SK-N-SH (cell line): ENCODE measurements around the gene RASGRP4. TPM values are rescaled to one million over a fixed set of nuclear protein-coding genes. Genes with fewer than 3 reads are reported as not detected.
"Not testable (repeated sequence)": the region's sequence is repeated elsewhere in the genome, so short reads cannot be mapped to it uniquely, and the experiment has no call there.

Experiments used
- CTCF ChIA-PET: fragments of 300-600, 350-600 bp; formaldehyde crosslinking; extraction: SDS; loops from one replicate; lab custom pipeline; 2021; lab: Yijun Ruan, JAX
- POLR2A ChIA-PET: fragments of 350-600 bp; sonication (Branson Sonifier 250); formaldehyde crosslinking; extraction: SDS; loops from one replicate; lab custom pipeline; 2020; ENCODE audit warnings: antibody characterized with exemption, inconsistent platforms; lab: Yijun Ruan, JAX
- DNase-seq: peaks from one replicate; pipeline ENCODE4 v3.0.0; 2012
- H2AFZ ChIP-seq: fragments of 200-600 bp; sonication (generic); 2 replicates; pipeline ENCODE4 v1.8.1; 2016; ENCODE audit warnings: antibody characterized with exemption, mild to moderate bottlenecking, low read depth
- H3F3A ChIP-seq: fragments of 200-600 bp; sonication (generic); replicated peaks from 2 replicates; pipeline ENCODE3; 2016; ENCODE audit warnings: antibody characterized with exemption, mild to moderate bottlenecking; ENCODE audit not compliant: insufficient read depth
- H3K27ac ChIP-seq, 2 experiments: fragments of 200-500 bp in 1 of 2; fragments of 200-600 bp in 1 of 2; sonication (Bioruptor generic) in 1 of 2; sonication (generic), shearing (Covaris generic) in 1 of 2; 2 replicates each; pipeline versions ENCODE4 v1.5.1 to v1.6.1; 2014 to 2016; ENCODE audit warnings: low read depth in 2 of 2, inconsistent platforms in 1 of 2, low read length in 1 of 2, mild to moderate bottlenecking in 1 of 2, mixed read lengths in 1 of 2
- H3K27me3 ChIP-seq: fragments of 200-600 bp; sonication (generic), shearing (Covaris generic); 2 replicates; pipeline ENCODE4 v1.6.1; 2016; ENCODE audit warnings: mixed run types; ENCODE audit not compliant: insufficient read depth
- H3K36me3 ChIP-seq, 2 experiments: fragments of 200-500 bp in 1 of 2; fragments of 200-600 bp in 1 of 2; sonication (Bioruptor generic) in 1 of 2; sonication (generic) in 1 of 2; replicated peaks in 1 of 2; 2 replicates each; pipeline versions ENCODE3 to v1.5.1; 2014 to 2016; ENCODE audit warnings: low read length in 1 of 2, mild to moderate bottlenecking in 1 of 2; ENCODE audit not compliant: insufficient read depth in 2 of 2, control insufficient read depth in 1 of 2
- H3K4me1 ChIP-seq, 2 experiments: fragments of 200-500 bp in 1 of 2; fragments of 200-600 bp in 1 of 2; sonication (Bioruptor generic) in 1 of 2; sonication (generic), shearing (Covaris generic) in 1 of 2; 2 replicates each; pipeline versions ENCODE4 v1.5.1 to v1.6.1; 2014 to 2016; ENCODE audit warnings: low read depth in 1 of 2, low read length in 1 of 2, mixed run types in 1 of 2; ENCODE audit not compliant: insufficient read depth in 2 of 2, control insufficient read depth in 1 of 2
- H3K4me2 ChIP-seq: fragments of 200-600 bp; sonication (generic), shearing (Covaris generic); 2 replicates; pipeline ENCODE4 v1.6.1; 2017; ENCODE audit warnings: mixed run types
- H3K4me3 ChIP-seq, 2 experiments: fragments of 200-500 bp in 1 of 2; fragments of 200-600 bp in 1 of 2; sonication (Bioruptor generic) in 1 of 2; sonication (generic), shearing (Covaris generic) in 1 of 2; 2 replicates each; pipeline versions ENCODE4 v1.5.1 to v1.8.1; 2014 to 2016; ENCODE audit warnings: low read depth in 2 of 2, inconsistent platforms in 1 of 2, low read length in 1 of 2, mild to moderate bottlenecking in 1 of 2, mixed read lengths in 1 of 2, moderate library complexity in 1 of 2
- H3K79me2 ChIP-seq: fragments of 200-600 bp; sonication (generic); 2 replicates; pipeline ENCODE4 v1.8.1; 2017; ENCODE audit warnings: mild to moderate bottlenecking; ENCODE audit not compliant: insufficient read depth
- H3K9ac ChIP-seq: fragments of 200-600 bp; sonication (generic); 2 replicates; pipeline ENCODE4 v1.6.1; 2017; ENCODE audit warnings: mixed run types
- H3K9me2 ChIP-seq: fragments of 200-600 bp; sonication (generic); 2 replicates; pipeline ENCODE4 v1.6.1; 2017; ENCODE audit warnings: mixed run types
- H3K9me3 ChIP-seq: fragments of 200-600 bp; sonication (generic); 2 replicates; pipeline ENCODE4 v1.6.1; 2017; ENCODE audit warnings: mixed run types, mild to moderate bottlenecking, moderate library complexity
- H4K20me1 ChIP-seq: fragments of 200-600 bp; sonication (generic); 2 replicates; pipeline ENCODE4 v1.6.1; 2017; ENCODE audit warnings: mild to moderate bottlenecking, mixed run types; ENCODE audit not compliant: insufficient read depth
- CHD2 ChIP-seq: fragments of 150-350 bp; IDR thresholded peaks from 2 replicates; pipeline ENCODE4 v1.6.1; 2018; ENCODE audit warnings: low read length; ENCODE audit not compliant: partially characterized antibody
- FOXJ3 ChIP-seq: sonication (generic); formaldehyde crosslinking; IDR thresholded peaks from 2 replicates; pipeline ENCODE4 v1.5.1; 2020; ENCODE audit warnings: mild to moderate bottlenecking, missing genetic modification reagents
- GATA2 ChIP-seq: sonication (generic); formaldehyde crosslinking; IDR thresholded peaks from 2 replicates; pipeline ENCODE4 v1.5.0; 2020; ENCODE audit warnings: mild to moderate bottlenecking, missing genetic modification reagents
- JUND ChIP-seq: IDR thresholded peaks from 2 replicates; pipeline ENCODE4 v1.4.0; 2012
- RCOR1 ChIP-seq: fragments of 150-350 bp; IDR thresholded peaks from 2 replicates; pipeline ENCODE4 v1.6.1; 2017; ENCODE audit warnings: antibody characterized with exemption, low read length
- RXRA ChIP-seq: IDR thresholded peaks from 2 replicates; pipeline ENCODE4 v1.4.0; 2012; ENCODE audit warnings: low read depth, mild to moderate bottlenecking, borderline replicate concordance
- SIN3A ChIP-seq: IDR thresholded peaks from 2 replicates; pipeline ENCODE4 v1.6.1; 2012; ENCODE audit warnings: low read depth, mild to moderate bottlenecking, low read length, moderate library complexity, borderline replicate concordance
- TAF1 ChIP-seq: IDR thresholded peaks from 2 replicates; pipeline ENCODE4 v1.6.1; 2012; ENCODE audit warnings: low read depth, mild to moderate bottlenecking, low read length, moderate library complexity, borderline replicate concordance
- TCF12 ChIP-seq: IDR thresholded peaks from 2 replicates; pipeline ENCODE4 v1.4.0; 2012
- YY1 ChIP-seq: IDR thresholded peaks from 2 replicates; pipeline ENCODE4 v1.4.0; 2012; ENCODE audit warnings: low read depth, mild to moderate bottlenecking
- WGBS: methylation state at CpG from one replicate; pipeline ENCODE4 v1.1.6; 2017; ENCODE audit warnings: low lambda C conversion rate; 5-methylcytosine and 5-hydroxymethylcytosine counted together
- polyA plus RNA-seq, 3 experiments: library from polyadenylated mRNA; depleted of rRNA; stranded (reverse); fragments of >200 nt; gene quantifications; 2 replicates each; pipeline ENCODE4 v1.2.3, GENCODE V29; 2012
- TF ChIP-seq, protein P1 (sequence below): IDR thresholded peaks from 2 replicates; pipeline ENCODE4 v1.4.0; 2012; ENCODE audit warnings: low read depth, borderline replicate concordance
- TF ChIP-seq, protein P2 (sequence below): fragments of 200-600 bp; sonication (generic); IDR thresholded peaks from 2 replicates; pipeline ENCODE4 v1.6.1; 2017; ENCODE audit warnings: antibody characterized with exemption, mild to moderate bottlenecking, moderate library complexity
- TF ChIP-seq, protein P3 (sequence below): IDR thresholded peaks from 2 replicates; pipeline ENCODE4 v1.6.1; 2012; ENCODE audit warnings: mild to moderate bottlenecking, low read depth, low read length, moderate library complexity

RASGRP4 gene
- polyA plus RNA-seq, 1 of the 3 experiments (the other 2 are of a cell fraction) = not detected

DNA sequence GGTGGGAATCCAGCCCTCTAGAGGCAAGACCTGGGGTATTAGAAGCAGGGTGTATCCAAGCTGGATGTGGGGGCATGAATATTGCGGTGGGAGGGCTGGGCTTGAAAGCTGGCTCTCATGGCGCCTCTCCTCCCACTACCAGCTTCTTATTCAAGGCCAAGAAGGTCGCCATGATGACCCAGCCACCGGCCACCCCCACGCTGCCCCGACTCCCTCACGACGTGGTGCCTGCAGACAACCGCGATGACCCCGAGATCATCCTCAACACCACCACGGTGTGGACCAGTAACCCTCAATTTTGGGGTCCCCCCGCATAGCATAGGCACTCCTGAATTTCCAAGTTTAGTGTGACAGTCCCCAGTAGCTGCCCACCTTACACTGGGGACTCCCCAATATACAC lies 49.2 kb upstream of the RASGRP4 start (continued):
- TF ChIP-seq, protein P1, sequence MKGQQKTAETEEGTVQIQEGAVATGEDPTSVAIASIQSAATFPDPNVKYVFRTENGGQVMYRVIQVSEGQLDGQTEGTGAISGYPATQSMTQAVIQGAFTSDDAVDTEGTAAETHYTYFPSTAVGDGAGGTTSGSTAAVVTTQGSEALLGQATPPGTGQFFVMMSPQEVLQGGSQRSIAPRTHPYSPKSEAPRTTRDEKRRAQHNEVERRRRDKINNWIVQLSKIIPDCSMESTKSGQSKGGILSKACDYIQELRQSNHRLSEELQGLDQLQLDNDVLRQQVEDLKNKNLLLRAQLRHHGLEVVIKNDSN = no peak
- TF ChIP-seq GATA2 = no peak
- no peak for TF ChIP-seq FOXJ3
- TF ChIP-seq, protein P2, sequence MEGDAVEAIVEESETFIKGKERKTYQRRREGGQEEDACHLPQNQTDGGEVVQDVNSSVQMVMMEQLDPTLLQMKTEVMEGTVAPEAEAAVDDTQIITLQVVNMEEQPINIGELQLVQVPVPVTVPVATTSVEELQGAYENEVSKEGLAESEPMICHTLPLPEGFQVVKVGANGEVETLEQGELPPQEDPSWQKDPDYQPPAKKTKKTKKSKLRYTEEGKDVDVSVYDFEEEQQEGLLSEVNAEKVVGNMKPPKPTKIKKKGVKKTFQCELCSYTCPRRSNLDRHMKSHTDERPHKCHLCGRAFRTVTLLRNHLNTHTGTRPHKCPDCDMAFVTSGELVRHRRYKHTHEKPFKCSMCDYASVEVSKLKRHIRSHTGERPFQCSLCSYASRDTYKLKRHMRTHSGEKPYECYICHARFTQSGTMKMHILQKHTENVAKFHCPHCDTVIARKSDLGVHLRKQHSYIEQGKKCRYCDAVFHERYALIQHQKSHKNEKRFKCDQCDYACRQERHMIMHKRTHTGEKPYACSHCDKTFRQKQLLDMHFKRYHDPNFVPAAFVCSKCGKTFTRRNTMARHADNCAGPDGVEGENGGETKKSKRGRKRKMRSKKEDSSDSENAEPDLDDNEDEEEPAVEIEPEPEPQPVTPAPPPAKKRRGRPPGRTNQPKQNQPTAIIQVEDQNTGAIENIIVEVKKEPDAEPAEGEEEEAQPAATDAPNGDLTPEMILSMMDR = no peak
- TF ChIP-seq TCF12 = no peak
- TF ChIP-seq RCOR1 = no peak
- no peak for TF ChIP-seq YY1

DNA sequence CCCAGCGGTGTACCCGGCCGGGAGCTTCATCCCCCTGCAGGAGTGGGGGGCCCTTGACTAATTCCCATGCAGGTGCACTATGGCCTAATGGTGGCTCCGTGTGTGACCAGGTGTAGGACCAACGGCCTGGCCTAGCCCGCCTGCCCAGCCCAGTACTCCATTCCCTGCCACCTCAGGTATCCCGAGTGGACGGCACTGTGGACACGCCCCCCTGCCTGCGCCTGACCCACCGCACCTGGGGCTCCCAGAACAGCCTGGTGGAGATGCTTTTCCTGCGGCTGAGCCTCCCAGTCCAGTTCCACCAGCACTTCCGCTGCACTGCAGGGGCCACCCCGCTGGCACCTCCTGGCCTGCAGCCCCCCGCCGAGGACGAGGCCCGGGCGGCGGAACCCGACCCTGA lies 47.2 kb upstream of the RASGRP4 start:
- Histone ChIP-seq H3K9me2 (no peaks in the 10 kb centered on the region), H3K4me2 (no peak overlapping the region), H3K9me3 (no peaks in the 10 kb centered on the region), H3K9ac (no peak overlapping the region), H3K27me3 (peaks cover 41% of the 10 kb centered on the region; the same call in 1 of the 2 replicates), H4K20me1 (no peaks in the 10 kb centered on the region), H3K4me1 (no peaks in the 10 kb centered on the region), H3K36me3 (no peaks in the 10 kb centered on the region), H2AFZ (no peak overlapping the region), H3K79me2 (no peaks in the 10 kb centered on the region), H3K27ac (no peak overlapping the region), H3F3A (no peaks in the 10 kb centered on the region), H3K4me3 (no peak overlapping the region)
- DNase-seq = no peak
- POLR2A ChIA-PET = no interaction called here
- TF ChIP-seq JUND = no peak
- TF ChIP-seq RXRA = no peak
- TF ChIP-seq CHD2 = no peak
- no peak for TF ChIP-seq SIN3A
- no peak for TF ChIP-seq TAF1
- TF ChIP-seq, protein P3, sequence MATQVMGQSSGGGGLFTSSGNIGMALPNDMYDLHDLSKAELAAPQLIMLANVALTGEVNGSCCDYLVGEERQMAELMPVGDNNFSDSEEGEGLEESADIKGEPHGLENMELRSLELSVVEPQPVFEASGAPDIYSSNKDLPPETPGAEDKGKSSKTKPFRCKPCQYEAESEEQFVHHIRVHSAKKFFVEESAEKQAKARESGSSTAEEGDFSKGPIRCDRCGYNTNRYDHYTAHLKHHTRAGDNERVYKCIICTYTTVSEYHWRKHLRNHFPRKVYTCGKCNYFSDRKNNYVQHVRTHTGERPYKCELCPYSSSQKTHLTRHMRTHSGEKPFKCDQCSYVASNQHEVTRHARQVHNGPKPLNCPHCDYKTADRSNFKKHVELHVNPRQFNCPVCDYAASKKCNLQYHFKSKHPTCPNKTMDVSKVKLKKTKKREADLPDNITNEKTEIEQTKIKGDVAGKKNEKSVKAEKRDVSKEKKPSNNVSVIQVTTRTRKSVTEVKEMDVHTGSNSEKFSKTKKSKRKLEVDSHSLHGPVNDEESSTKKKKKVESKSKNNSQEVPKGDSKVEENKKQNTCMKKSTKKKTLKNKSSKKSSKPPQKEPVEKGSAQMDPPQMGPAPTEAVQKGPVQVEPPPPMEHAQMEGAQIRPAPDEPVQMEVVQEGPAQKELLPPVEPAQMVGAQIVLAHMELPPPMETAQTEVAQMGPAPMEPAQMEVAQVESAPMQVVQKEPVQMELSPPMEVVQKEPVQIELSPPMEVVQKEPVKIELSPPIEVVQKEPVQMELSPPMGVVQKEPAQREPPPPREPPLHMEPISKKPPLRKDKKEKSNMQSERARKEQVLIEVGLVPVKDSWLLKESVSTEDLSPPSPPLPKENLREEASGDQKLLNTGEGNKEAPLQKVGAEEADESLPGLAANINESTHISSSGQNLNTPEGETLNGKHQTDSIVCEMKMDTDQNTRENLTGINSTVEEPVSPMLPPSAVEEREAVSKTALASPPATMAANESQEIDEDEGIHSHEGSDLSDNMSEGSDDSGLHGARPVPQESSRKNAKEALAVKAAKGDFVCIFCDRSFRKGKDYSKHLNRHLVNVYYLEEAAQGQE = no peak
- WGBS = 40% methylated on average over 18 of the region's 21 CpGs
- CTCF ChIA-PET = no interaction called here

DNA sequence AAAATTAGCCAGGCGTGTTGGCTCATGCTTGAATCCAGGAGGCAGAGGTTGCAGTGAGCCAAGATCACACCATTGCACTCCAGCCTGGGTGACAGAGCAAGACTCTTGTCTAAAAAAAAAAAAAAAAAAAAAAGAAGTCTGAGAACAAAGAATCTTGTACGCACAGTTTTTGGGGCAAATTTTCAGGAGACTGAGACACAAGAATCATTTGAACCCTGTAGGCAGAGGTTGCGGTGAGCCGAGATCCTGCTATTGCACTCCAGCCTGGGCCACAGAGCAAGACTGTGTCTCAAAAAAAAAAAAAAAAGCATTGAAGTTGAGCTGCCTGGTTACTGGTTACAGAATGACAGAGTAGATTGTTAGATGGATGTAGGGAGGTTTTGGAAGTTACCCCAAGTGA lies 46.7 kb upstream of the RASGRP4 start:
- 80% methylated on average over 4 of the region's 4 CpGs for WGBS
- H3K27ac ChIP-seq, H4K20me1 ChIP-seq, H3K79me2 ChIP-seq, H3K4me3 ChIP-seq, DNase-seq, H3K9ac ChIP-seq, CTCF ChIA-PET, H3F3A ChIP-seq, H3K9me3 ChIP-seq, H2AFZ ChIP-seq, H3K9me2 ChIP-seq, POLR2A ChIA-PET, H3K4me2 ChIP-seq, H3K36me3 ChIP-seq, H3K4me1 ChIP-seq: not testable (repeated sequence)
- H3K27me3 ChIP-seq = peaks cover 36% of the 10 kb centered on the region; the same call in 1 of the 2 replicates
